ENCODE results near the gene PLCXD1.
"Not testable (repeated sequence)": the region's sequence is repeated elsewhere in the genome, so short reads cannot be mapped to it uniquely, and the experiment has no call there.

PLCXD1 gene

DNA sequence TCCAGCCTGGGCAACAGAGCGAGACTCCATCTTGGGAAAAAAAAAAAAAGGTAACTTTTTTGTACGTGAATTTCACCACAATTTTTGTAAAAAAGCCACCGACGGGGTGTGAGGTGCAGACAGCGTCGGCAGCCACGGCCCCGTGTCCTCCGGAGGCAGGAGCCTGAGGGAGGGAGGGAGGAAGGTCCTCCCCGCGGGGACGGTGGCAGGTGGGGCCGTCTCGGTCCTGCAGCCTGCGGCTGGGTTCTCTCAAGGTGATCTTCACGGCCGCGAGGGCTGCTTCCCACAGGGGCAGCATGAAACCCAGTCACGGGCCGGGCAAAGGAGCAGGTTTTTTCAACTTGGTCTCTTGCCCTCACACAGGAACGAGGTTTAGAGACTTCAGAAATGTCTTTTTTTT is 14.0 kb downstream of the PLCXD1 start:
- no peak for DNase-seq

- no peak for DNase-seq
These were observed 17.8 kb downstream of the PLCXD1 start for GRCh38 chrX:298993-299392.

DNA sequence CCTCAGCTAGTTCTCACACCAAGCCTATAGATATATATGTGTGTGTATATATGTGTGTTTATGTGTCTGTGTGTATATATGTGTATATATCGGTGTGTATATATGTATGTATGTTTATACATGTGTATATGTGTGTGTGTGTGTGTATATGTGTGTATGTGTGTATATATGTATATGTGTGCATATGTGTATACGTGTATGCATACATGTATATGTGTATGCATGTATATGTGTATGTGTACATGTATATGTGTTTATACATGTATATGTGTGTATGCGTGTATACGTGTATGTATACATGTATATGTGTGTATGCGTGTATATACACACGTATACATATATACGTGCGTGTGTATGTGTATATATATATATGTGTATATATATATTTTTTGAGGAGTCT is 19.2 kb downstream of the PLCXD1 start:
- DNase-seq, result no peak

DNA sequence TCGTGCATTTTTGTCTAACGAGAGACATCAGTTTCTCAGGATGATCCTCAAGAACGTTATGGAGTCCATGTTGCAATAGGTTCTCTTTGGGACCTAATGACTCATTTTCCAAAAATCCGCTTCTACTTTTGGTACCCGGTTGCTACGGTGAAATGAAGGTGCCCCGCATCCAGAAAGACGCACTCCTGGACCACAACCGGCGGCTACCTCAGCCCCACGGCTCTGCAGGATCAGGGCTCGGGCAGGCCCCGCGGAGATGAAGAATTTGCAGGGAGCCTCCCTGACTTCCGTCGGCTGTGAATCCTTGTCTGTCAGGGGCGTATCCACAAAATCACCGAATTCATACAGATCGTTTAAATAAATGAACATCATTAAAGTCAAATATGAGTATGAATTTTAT is 21.8 kb downstream of the PLCXD1 start:
- DNase-seq, result no peak

DNA sequence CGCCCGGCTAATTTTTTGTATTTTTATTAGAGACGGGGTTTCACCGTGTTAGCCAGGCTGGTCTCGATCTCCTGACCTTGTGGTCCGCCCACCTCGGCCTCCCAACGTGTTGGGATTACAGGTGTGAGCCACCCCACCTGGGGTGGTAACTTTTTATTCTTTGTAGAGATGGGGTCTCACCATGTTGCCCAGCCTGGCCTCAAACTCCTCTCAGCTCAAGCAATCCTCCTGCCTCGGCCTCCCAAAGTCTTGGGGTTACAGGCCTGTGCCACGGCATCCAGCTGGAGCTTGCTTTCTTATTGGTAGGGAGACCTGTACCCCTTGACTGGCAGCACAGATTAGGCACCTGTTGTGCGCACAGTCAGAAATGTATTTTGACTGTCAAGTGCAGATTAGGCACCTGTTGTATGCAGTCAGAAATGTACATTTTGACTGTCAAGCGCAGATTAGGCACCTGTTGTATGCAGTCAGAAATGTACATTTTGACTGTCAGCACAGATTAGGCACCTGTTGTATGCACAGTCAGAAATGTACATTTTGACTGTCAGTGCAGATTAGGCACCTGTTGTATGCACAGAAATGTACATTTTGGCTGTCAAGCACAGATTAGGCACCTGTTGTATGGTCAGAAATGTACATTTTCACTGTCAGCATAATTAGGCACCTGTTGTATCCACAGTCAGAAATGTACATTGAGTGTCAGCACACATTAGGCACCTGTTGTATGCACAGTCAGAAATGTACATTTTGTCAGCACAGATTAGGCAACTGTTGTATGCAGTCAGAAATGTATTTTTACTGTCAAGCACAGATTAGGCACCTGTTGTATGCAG is 24.8 kb downstream of the PLCXD1 start:
- DNase-seq, result peak; percentile 13

- not testable (repeated sequence) for DNase-seq
These were observed 25.6 kb downstream of the PLCXD1 start for GRCh38 chrX:306614-307251.

- DNase-seq, result peak; percentile 12
These were observed 26.3 kb downstream of the PLCXD1 start for GRCh38 chrX:307261-308111.

GRCh38 chrX:308821-309520 is 27.8 kb downstream of the PLCXD1 start:
- DNase-seq, result peak; percentile 5

GRCh38 chrX:310621-311155 is 29.5 kb downstream of the PLCXD1 start:
- DNase-seq, result no peak

GRCh38 chrX:311156-312129 is 30.3 kb downstream of the PLCXD1 start:
- DNase-seq, result peak; percentile 13

- DNase-seq, result peak; percentile 14
These were observed 31.6 kb downstream of the PLCXD1 start for GRCh38 chrX:312621-313331.

DNA sequence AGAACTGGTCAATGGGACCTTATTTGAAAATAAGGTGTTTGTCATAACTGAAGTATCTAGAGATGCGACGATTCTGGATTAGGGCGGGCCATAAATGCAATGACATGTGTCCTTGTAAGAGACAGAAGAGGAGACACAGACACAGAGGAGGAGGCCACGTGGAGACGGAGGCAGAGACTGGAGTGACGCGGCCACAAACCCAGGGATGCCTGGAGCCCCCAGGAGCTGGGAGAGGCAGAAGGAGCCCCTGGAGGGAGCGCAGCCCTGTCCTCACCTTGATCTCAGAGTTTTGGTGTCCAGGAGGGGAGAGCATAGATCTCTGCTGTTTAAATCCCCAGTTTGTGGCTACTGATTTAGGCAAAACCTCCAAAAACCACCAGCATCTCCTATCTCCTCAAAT is 32.4 kb downstream of the PLCXD1 start:
- DNase-seq, result peak; percentile 4

GRCh38 chrX:314049-314448 is 32.9 kb downstream of the PLCXD1 start:
- peak; percentile 14 for DNase-seq

DNA sequence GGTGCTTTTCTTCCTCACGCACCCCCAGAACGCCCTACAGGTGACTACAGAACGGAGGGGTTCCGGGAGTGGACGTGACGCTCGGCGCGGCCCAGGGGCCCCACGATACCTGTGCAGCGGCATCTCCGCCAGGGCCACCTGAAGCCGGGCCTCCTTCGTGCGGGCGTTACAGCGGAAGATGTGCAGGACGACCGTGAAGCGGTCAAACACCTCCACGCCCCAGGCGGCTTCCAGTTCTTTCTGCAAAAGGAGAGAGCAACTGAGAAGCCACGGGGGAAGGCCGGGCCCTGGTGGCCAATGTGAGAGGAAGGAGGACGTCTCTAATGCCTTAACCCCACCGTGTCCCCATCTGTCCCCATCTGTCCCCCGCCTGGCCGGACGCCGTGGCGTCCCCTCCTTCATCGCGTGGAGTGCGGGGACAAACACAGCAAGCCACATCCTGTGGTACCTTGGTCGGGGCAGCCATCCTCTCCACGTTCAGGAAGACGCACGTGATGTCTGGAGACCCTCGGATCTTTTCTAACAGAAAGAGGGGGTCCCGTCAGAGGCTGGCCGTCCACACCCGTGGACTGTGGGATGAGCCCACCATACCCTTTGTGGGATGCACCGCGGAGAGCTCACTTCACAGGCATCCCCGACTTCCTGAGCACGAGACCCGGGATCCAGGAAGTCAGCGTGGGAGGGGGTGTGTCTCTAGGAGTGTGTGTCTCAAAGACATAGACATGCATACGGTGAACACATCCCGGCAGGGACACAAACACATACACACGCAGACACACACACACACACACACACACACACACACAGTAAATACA is 33.8 kb downstream of the PLCXD1 start:
- peak; percentile 15 for DNase-seq

DNA sequence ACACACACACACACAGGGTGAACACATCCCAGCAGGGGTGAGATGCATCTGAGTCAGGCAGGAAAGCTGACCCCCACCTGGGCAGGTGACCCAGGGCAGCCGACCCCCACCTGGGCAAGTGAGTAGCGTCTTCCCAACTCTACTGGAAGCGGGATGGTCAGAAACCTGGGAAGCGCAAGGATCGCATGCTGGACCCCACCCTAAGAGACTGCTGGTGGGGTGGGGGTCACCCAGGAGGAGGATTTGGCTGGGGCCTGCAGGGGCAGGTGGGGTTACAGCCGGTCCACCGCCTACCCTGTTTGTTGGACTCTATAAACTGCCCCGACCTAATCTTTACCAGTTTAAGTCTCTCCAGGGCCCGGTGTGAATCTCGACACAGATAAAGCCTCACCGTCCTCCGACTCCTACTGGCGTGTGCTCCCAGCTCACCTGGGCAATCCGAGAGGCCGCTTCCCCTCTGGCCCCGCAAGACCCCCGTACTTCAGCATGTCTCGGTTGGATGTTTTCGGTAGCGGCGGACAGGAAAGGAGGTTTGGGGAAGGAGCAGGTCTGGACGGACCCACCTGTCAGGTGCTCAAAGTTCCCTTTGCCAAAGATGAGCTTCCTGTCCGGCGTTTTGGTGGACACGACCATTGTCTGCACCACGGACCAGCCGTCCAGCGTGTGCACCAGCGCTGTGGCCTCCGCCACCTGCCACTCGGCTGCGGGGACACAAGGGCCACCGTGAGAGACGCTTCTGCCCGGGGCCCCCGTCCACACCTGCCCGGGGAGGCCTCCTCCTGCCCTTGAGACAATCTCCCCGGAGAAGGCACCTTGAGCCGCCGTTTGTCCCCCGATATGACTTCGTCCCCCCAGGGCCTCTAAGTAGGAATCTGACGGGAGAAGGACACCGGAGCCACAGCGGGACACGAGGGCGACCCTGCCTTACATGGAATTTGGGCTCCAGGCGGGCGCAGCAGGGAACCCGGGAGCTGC is 35.5 kb downstream of the PLCXD1 start:
- no peak for DNase-seq

- DNase-seq, result no peak
These were observed 36.4 kb downstream of the PLCXD1 start for GRCh38 chrX:317424-318067.

GRCh38 chrX:318068-318738 is 37.0 kb downstream of the PLCXD1 start:
- DNase-seq, result peak; percentile 94

Measured in activated CD8-positive, alpha-beta memory T cell treated with anti-CD3 and anti-CD28 coated beads, Interleukin-2, amount 50 U/mL, for 4 hours (primary cell).